ENCODE data around the gene PICALM.
"Not testable (repeated sequence)": the region's sequence is repeated elsewhere in the genome, so short reads cannot be mapped to it uniquely, and the experiment has no call there.

Gene PICALM

GRCh38 chr11:86105601-86106000 lies 36.7 kb upstream of the PICALM start:
- H3K27me3 ChIP-seq (replicated peaks; ENCODE audit: control insufficient read depth, insufficient read depth, low read length); H3K36me3 ChIP-seq (ENCODE audit: control insufficient read depth, insufficient read depth, low read length, severe bottlenecking); H3K9me3 ChIP-seq (ENCODE audit: control insufficient read depth, low read length); H3K9ac ChIP-seq (ENCODE audit: low read length); DNase-seq (ENCODE audit: low read depth); H3K4me3 ChIP-seq (ENCODE audit: low read length): not testable (repeated sequence)
- H3K4me1 ChIP-seq (ENCODE audit: control insufficient read depth, insufficient read depth, low read length): peaks cover 22% of the 10 kb centered on the region

- Histone ChIP-seq H3K9ac (ENCODE audit: low read length) (no peak overlapping the region), H3K4me1 (ENCODE audit: control insufficient read depth, insufficient read depth, low read length) (peaks cover 29% of the 10 kb centered on the region), H3K27me3 (replicated peaks; ENCODE audit: control insufficient read depth, insufficient read depth, low read length) (no peaks in the 10 kb centered on the region), H3K9me3 (ENCODE audit: control insufficient read depth, low read length) (no peaks in the 10 kb centered on the region), H3K4me3 (ENCODE audit: low read length) (no peak overlapping the region), H3K36me3 (ENCODE audit: control insufficient read depth, insufficient read depth, low read length, severe bottlenecking) (no peaks in the 10 kb centered on the region)
- DNase-seq (ENCODE audit: low read depth): no peak
Measured at GRCh38 chr11:86103808-86104207, 34.9 kb upstream of the PICALM start.

GRCh38 chr11:86101941-86102407 lies 33.1 kb upstream of the PICALM start:
- H3K9me3 ChIP-seq (ENCODE audit: control insufficient read depth, low read length): no peaks in the 10 kb centered on the region
- no peak overlapping the region for H3K4me3 ChIP-seq (ENCODE audit: low read length)
- H3K36me3 ChIP-seq (ENCODE audit: control insufficient read depth, insufficient read depth, low read length, severe bottlenecking): no peaks in the 10 kb centered on the region
- H3K9ac ChIP-seq (ENCODE audit: low read length): no peak overlapping the region
- H3K4me1 ChIP-seq (ENCODE audit: control insufficient read depth, insufficient read depth, low read length): peaks cover 28% of the 10 kb centered on the region
- no peaks in the 10 kb centered on the region for H3K27me3 ChIP-seq (replicated peaks; ENCODE audit: control insufficient read depth, insufficient read depth, low read length)
- DNase-seq (ENCODE audit: low read depth): no peak

- H3K27me3 ChIP-seq (replicated peaks; ENCODE audit: control insufficient read depth, insufficient read depth, low read length): no peaks in the 10 kb centered on the region
- no peaks in the 10 kb centered on the region for H3K9me3 ChIP-seq (ENCODE audit: control insufficient read depth, low read length)
- no peak overlapping the region for H3K4me3 ChIP-seq (ENCODE audit: low read length)
- H3K4me1 ChIP-seq (ENCODE audit: control insufficient read depth, insufficient read depth, low read length): peaks cover 26% of the 10 kb centered on the region
- DNase-seq (ENCODE audit: low read depth): no peak
- no peak overlapping the region for H3K9ac ChIP-seq (ENCODE audit: low read length)
- no peaks in the 10 kb centered on the region for H3K36me3 ChIP-seq (ENCODE audit: control insufficient read depth, insufficient read depth, low read length, severe bottlenecking)
Measured at GRCh38 chr11:86101493-86101892, 32.6 kb upstream of the PICALM start.

- Histone ChIP-seq H3K4me3 (ENCODE audit: low read length) (no peak overlapping the region), H3K36me3 (ENCODE audit: control insufficient read depth, insufficient read depth, low read length, severe bottlenecking) (no peaks in the 10 kb centered on the region), H3K27me3 (replicated peaks; ENCODE audit: control insufficient read depth, insufficient read depth, low read length) (no peaks in the 10 kb centered on the region), H3K9me3 (ENCODE audit: control insufficient read depth, low read length) (no peaks in the 10 kb centered on the region), H3K4me1 (ENCODE audit: control insufficient read depth, insufficient read depth, low read length) (peaks cover 26% of the 10 kb centered on the region), H3K9ac (ENCODE audit: low read length) (no peak overlapping the region)
- DNase-seq (ENCODE audit: low read depth): no peak
Measured at GRCh38 chr11:86099874-86100273, 31.0 kb upstream of the PICALM start.

- Histone ChIP-seq H3K27me3 (replicated peaks; ENCODE audit: control insufficient read depth, insufficient read depth, low read length) (no peaks in the 10 kb centered on the region), H3K9ac (ENCODE audit: low read length) (no peak overlapping the region), H3K4me3 (ENCODE audit: low read length) (no peak overlapping the region), H3K36me3 (ENCODE audit: control insufficient read depth, insufficient read depth, low read length, severe bottlenecking) (no peaks in the 10 kb centered on the region), H3K9me3 (ENCODE audit: control insufficient read depth, low read length) (no peaks in the 10 kb centered on the region), H3K4me1 (ENCODE audit: control insufficient read depth, insufficient read depth, low read length) (peaks cover 25% of the 10 kb centered on the region)
- no peak for DNase-seq (ENCODE audit: low read depth)
Measured at GRCh38 chr11:86097980-86098379, 29.1 kb upstream of the PICALM start.

GRCh38 chr11:86091566-86091965 lies 22.7 kb upstream of the PICALM start:
- peak overlapping the region; percentile 52 for H3K9ac ChIP-seq (ENCODE audit: low read length)
- peaks cover 2% of the 10 kb centered on the region for H3K9me3 ChIP-seq (ENCODE audit: control insufficient read depth, low read length)
- DNase-seq (ENCODE audit: low read depth): peak; percentile 76
- H3K4me1 ChIP-seq (ENCODE audit: control insufficient read depth, insufficient read depth, low read length): peaks cover 37% of the 10 kb centered on the region
- H3K4me3 ChIP-seq (ENCODE audit: low read length): no peak overlapping the region
- no peaks in the 10 kb centered on the region for H3K27me3 ChIP-seq (replicated peaks; ENCODE audit: control insufficient read depth, insufficient read depth, low read length)
- no peaks in the 10 kb centered on the region for H3K36me3 ChIP-seq (ENCODE audit: control insufficient read depth, insufficient read depth, low read length, severe bottlenecking)

GRCh38 chr11:86091086-86091485 lies 22.2 kb upstream of the PICALM start:
- no peak overlapping the region for H3K4me3 ChIP-seq (ENCODE audit: low read length)
- peak overlapping the region; percentile 40 for H3K9ac ChIP-seq (ENCODE audit: low read length)
- no peaks in the 10 kb centered on the region for H3K27me3 ChIP-seq (replicated peaks; ENCODE audit: control insufficient read depth, insufficient read depth, low read length)
- no peak for DNase-seq (ENCODE audit: low read depth)
- peaks cover 4% of the 10 kb centered on the region for H3K9me3 ChIP-seq (ENCODE audit: control insufficient read depth, low read length)
- H3K36me3 ChIP-seq (ENCODE audit: control insufficient read depth, insufficient read depth, low read length, severe bottlenecking): no peaks in the 10 kb centered on the region
- peaks cover 37% of the 10 kb centered on the region for H3K4me1 ChIP-seq (ENCODE audit: control insufficient read depth, insufficient read depth, low read length)

GRCh38 chr11:86089659-86090058 lies 20.8 kb upstream of the PICALM start:
- no peaks in the 10 kb centered on the region for H3K36me3 ChIP-seq (ENCODE audit: control insufficient read depth, insufficient read depth, low read length, severe bottlenecking)
- H3K4me1 ChIP-seq (ENCODE audit: control insufficient read depth, insufficient read depth, low read length): peaks cover 37% of the 10 kb centered on the region
- DNase-seq (ENCODE audit: low read depth): peak; percentile 88
- peaks cover 4% of the 10 kb centered on the region for H3K9me3 ChIP-seq (ENCODE audit: control insufficient read depth, low read length)
- no peak overlapping the region for H3K4me3 ChIP-seq (ENCODE audit: low read length)
- no peaks in the 10 kb centered on the region for H3K27me3 ChIP-seq (replicated peaks; ENCODE audit: control insufficient read depth, insufficient read depth, low read length)
- peak overlapping the region; percentile 67 for H3K9ac ChIP-seq (ENCODE audit: low read length)

GRCh38 chr11:86087688-86088087 lies 18.8 kb upstream of the PICALM start:
- H3K4me1 ChIP-seq (ENCODE audit: control insufficient read depth, insufficient read depth, low read length): peaks cover 35% of the 10 kb centered on the region
- not testable (repeated sequence) for H3K36me3 ChIP-seq (ENCODE audit: control insufficient read depth, insufficient read depth, low read length, severe bottlenecking); H3K9me3 ChIP-seq (ENCODE audit: control insufficient read depth, low read length); H3K4me3 ChIP-seq (ENCODE audit: low read length); DNase-seq (ENCODE audit: low read depth); H3K9ac ChIP-seq (ENCODE audit: low read length); H3K27me3 ChIP-seq (replicated peaks; ENCODE audit: control insufficient read depth, insufficient read depth, low read length)

- H3K4me1 ChIP-seq (ENCODE audit: control insufficient read depth, insufficient read depth, low read length): peaks cover 35% of the 10 kb centered on the region
- H3K36me3 ChIP-seq (ENCODE audit: control insufficient read depth, insufficient read depth, low read length, severe bottlenecking): no peaks in the 10 kb centered on the region
- no peak overlapping the region for H3K9ac ChIP-seq (ENCODE audit: low read length)
- H3K27me3 ChIP-seq (replicated peaks; ENCODE audit: control insufficient read depth, insufficient read depth, low read length): no peaks in the 10 kb centered on the region
- no peak for DNase-seq (ENCODE audit: low read depth)
- peaks cover 8% of the 10 kb centered on the region for H3K9me3 ChIP-seq (ENCODE audit: control insufficient read depth, low read length)
- H3K4me3 ChIP-seq (ENCODE audit: low read length): no peak overlapping the region
Measured at GRCh38 chr11:86087256-86087655, 18.4 kb upstream of the PICALM start.

- H3K4me1 ChIP-seq (ENCODE audit: control insufficient read depth, insufficient read depth, low read length): peaks cover 4% of the 10 kb centered on the region
- peaks cover 9% of the 10 kb centered on the region for H3K9me3 ChIP-seq (ENCODE audit: control insufficient read depth, low read length)
- no peak for DNase-seq (ENCODE audit: low read depth)
Measured at GRCh38 chr11:86081455-86081854, 12.6 kb upstream of the PICALM start.

More at GRCh38 chr11:86081455-86081854, 12.6 kb upstream of the PICALM start:
- no peaks in the 10 kb centered on the region for H3K36me3 ChIP-seq (ENCODE audit: control insufficient read depth, insufficient read depth, low read length, severe bottlenecking)
- no peaks in the 10 kb centered on the region for H3K27me3 ChIP-seq (replicated peaks; ENCODE audit: control insufficient read depth, insufficient read depth, low read length)
- no peak overlapping the region for H3K9ac ChIP-seq (ENCODE audit: low read length)
- H3K4me3 ChIP-seq (ENCODE audit: low read length): no peak overlapping the region
